Right forelimb (tissue), 1 donor: ENCODE results near the gene GLT6D1.

Experiments
- DNase-seq: peaks from one replicate; pipeline ENCODE4 v3.0.0-alpha.2; 2018

The GLT6D1 gene

DNA sequence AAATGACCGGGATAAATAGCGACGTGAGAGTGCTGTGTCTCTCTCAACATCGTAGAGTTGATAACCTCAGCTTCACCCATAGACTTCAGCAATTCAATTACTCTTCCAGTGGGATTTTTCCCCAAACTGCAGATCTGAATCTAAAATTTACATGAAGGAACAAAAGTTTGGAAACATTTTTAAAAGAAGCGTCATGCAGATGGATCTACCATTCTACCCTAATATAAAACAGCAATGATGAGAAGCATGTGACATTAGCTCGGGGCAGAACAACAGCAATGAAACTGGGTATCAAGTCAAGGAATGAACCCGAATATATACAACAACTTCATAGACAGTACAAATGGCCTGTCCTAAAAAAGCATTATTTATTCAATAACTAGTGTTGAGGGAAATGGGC is 18.8 kb downstream of the GLT6D1 start:
- no peak for DNase-seq

GRCh38 chr9:135619599-135619886 is 19.8 kb downstream of the GLT6D1 start:
- no peak for DNase-seq

- no peak for DNase-seq
Observed at GRCh38 chr9:135618866-135619598, 20.3 kb downstream of the GLT6D1 start.

DNA sequence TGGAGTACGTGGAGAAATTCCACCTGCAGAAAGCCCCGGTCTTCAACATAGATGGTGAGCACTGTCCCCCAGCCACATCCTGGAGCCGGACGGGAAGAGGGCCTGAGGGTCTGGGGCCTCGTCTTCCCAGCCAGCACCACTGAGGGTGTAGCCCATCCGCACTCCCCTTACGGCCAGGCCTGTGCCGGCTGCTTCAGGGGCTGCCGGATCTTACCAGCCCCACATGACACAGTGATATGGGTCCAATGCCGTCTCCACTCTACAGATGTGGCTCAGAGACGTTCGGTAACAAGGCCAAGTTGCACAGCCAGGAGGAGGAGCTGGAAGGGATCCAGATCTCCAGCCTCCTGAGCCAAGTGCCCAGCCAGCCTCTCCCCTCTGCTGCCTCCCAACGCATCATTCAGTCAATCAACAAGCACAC is 21.3 kb downstream of the GLT6D1 start:
- no peak for DNase-seq

- DNase-seq: no peak
Observed at GRCh38 chr9:135617538-135617900, 21.8 kb downstream of the GLT6D1 start.

DNA sequence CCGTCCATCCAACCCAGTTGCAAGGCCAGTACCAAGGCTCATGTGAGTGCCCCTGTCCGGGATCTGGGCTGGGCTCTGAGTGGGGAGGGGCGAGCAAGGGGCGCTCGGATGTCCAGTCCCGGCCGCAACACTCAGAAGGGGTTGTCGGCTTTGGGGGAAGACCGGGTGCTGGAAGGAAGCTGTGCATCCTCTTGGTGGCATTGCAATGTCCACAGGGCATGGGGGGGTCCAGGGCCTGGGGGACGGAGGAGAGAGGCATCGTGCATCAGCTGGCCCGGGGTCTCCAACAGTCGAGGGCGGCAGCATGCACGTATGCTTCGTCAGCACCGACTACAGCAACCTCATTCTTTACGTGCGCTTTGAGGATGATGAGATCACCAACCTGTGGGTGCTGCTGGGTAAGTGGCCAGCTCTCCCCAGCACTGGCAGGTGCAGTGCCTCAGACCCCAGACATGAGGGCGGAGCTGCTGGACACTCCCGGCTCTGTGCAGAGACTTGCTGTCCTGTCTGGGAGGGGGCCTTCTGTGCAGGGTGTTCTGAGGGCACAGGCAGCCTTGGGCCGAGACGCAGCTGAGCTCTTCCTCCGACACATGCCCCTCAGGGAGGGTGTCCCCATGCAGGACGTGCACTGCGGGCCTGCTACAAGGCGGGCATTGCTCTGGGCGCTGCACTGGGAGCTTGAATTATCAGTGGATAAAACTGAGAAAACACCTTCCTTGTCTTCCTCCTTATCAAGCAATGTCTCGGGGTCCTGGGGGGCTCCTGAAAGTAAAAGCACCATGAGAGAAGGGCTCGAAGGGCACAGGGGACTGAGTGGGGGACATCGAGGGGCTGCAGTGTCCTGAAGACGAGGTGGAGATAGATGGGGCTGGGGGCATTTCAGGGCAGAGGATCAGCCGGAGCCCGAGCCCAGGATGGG is 22.5 kb downstream of the GLT6D1 start:
- no peak for DNase-seq

- no peak for DNase-seq
Observed at GRCh38 chr9:135615666-135616618, 23.4 kb downstream of the GLT6D1 start.

- no peak for DNase-seq
Observed at GRCh38 chr9:135614821-135615665, 24.3 kb downstream of the GLT6D1 start.

- DNase-seq: no peak
Observed at GRCh38 chr9:135613946-135614805, 25.2 kb downstream of the GLT6D1 start.

GRCh38 chr9:135612981-135613910 is 26.1 kb downstream of the GLT6D1 start:
- DNase-seq: no peak

GRCh38 chr9:135612437-135612836 is 26.9 kb downstream of the GLT6D1 start:
- DNase-seq: no peak

GRCh38 chr9:135611875-135612209 is 27.5 kb downstream of the GLT6D1 start:
- DNase-seq: no peak

GRCh38 chr9:135611142-135611874 is 28.0 kb downstream of the GLT6D1 start:
- DNase-seq: no peak

DNA sequence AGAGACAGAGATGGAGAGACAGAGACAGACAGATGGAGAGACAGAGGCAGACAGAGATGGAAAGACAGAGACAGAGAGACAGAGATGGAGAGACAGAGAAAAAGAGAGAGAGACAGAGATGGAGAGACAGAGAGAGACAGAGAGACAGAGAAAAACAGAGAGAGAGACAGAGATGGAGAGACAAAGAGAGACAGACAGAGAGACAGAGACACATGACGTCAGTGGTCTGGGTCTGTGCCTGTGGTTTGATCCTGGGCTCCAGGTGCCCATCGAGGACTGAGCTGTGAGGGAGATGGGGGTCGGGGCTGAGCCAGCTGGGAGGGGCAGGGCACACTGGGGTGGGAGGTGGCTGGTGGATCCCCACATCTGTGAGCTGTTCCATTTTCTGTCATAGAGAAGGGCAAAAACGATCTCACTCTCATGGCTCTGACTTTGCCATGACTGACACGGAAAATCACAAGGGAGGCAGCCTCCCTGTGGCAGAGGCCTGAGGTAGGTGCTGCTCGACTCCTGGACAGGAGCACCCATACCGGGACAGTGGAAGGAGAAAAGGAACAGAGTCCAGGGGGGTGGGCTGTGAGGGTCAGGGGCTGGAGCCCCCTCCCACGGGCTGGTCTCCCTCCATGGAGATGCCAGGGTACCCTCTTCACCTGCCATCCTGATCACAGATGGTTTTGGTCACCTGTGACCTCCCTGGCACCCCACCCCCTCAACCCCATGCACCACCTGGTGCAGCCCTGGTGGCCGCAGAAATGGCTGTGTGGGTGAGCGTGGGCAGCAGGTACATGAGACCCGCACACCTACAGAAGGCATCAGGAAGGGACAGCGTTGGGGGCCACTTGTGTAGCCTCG is 28.8 kb downstream of the GLT6D1 start:
- DNase-seq: no peak

DNA sequence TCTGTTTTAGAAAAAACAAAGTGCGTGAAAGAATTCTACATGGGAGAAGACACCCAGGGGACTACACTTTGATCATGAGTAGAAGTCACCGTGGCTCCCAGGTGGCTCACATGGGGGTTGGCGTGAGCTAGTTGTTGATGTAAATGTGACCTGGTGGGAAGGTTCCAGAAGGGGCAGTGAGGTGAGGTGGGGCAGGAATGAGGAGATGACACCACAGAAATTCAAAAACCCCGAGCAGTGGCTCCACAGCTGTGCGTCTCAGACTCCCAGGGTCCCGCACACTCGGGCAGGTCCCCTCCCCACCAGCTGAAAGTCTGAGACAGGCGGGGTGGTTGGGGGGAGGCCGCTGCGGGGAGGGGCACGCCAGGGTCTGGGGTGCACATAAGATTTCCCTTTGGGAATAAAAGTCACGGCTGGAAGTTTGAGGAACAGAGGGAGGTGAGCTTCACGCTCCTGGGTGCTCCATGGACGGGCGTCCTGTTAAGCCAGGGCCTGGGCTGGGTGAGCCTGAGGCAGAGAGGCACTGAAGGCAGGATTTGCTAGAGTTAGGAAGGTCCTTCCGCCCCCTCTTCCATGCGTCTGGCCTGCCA is 29.9 kb downstream of the GLT6D1 start:
- no peak for DNase-seq

GRCh38 chr9:135608999-135609317 is 30.4 kb downstream of the GLT6D1 start:
- DNase-seq: no peak

DNA sequence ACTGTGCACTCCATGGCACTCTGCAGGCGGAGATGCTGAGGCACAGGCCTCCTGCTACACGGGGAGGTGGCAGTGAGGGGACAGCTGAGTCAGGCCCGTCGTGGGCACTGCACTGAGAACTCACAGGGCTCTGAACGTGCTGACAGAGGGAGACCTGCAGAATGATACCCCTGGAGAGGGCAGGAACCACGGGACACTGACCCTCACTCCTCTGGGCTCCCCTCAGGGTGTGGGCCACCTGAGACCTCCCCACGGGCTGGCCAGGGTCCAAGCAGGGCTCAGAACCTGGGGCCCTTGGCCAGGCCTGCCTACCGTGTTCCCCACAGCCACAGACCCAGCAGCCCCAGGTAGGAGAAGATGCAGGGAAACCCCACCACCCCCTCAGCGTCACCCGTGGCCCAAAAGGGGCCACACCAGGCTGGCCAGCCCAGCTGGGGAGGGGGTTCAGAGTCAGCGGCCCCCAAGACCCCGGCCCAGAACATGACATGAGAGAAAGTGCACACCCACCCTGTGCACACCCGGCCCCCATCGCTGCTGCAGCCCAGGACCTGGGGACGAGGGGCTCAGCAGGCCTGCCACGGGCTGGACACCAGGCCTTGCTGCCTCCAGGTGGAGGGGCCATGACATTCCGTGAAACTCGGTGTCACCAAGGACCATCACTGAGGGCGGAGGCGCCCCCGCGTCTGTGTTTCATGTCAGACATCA is 30.9 kb downstream of the GLT6D1 start:
- no peak for DNase-seq
